ENCODE results near the gene GRIN2A.

GRIN2A gene

DNA sequence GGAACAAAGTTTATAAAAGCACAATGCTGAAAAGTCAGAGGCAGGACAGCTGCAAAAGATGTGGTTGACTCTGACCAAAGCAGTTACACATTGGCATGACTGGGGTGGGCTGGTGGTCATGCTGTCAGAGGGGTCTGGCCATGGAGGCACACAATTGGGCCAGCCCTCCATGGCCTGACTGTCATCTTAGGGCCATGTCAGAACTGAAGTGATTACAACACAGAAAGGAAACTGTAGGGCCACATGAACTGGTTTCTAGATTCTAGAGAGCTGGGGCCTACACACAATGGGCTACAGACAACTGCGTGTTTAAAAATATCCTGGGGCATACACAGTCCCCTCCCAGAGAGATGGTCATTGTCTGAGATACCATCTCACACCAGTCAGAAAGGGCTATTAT is 380.6 kb downstream of the GRIN2A start:
- no peak for DNase-seq

DNA sequence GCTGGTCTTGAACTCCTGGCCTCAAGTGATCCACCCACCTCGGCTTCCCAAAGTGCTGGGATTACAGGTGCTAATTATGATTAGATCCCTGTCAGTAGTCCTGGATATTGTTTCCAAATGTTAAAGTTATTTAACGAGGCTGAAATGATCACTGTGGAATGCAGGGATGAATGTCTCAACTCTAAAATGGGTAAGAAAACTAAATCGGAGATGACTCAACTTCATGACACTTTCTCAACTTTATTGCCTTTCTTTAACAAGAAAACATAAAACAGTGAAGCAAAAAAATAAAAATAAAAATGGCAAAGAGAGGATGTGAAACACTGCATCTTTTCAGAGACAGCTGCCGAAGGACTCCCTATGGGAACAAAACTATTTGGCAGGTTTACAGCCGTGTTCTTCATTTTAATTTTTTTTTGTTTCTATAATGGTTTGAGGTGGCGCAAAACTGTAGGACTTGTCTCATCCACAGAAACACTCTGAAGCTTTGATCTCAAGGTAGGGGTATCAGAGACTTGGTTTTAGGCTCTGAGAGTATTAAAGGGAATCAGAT is 382.0 kb downstream of the GRIN2A start:
- DNase-seq, result no peak

DNA sequence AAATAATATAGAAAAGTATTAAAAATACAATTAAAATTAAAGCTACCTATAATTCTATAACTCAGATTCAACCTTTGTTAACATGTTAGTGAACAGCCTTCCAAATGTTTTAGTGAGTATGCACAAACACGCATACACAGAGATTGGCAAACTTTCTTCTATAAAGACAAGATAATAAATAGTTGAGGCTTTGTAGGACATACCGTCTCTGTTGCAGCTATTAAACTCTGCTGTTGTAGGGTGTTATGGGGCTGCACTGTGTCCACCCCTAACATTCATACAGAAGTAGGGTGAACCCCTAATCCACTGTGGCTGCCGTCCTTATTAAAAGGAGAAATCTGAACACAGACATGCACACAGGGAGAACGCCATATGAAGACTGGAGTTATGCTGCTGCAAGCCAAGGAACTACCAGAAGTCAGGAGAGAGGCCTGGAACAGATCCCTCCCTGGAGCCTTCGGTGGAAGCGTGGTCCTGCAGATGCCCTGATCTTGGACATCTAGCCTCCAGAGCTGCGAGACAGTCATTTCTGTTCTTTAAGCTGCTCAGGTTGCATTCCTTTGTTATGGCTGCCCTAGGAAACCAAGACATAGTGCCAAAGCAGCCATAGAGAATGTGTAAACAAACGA is 383.2 kb downstream of the GRIN2A start:
- DNase-seq, result no peak

DNA sequence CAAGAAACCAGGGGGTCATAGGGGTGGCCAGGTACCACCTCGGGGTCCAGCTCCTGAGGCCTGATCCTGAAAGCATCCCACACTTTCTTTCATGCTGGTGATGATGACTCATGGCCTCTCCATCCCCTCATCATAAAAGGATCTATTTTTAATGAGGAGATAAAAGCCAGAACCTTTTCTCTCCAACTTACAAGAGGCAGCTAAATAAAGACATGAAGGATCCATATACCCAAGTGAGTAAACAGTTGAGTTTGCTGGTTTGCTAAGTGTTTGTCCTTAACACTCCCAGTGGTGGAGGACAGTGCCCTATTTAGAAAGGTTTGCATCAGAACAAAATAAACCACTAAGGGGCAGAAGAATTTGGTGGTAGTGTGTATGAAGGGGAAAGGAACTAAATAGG is 383.8 kb downstream of the GRIN2A start:
- no peak for DNase-seq

DNA sequence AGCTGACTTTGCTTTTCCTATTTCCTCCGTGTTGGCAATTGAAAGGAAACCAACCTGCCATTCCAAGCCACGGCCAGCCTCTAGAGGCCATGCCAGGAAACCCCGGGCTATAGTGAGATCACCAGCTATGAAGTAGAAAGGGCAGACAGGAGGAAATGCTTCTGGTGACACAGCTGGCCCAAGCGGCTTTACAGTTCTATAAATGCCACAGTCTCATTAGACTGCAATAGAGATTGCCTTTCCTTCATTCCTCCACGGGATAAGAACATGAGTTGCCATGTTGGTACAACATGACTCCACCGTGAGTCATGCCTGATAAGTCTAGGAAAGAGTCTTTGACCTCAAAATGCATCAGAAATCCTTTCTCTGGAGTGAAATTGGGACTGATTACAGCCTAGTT is 384.9 kb downstream of the GRIN2A start:
- no peak for DNase-seq

DNA sequence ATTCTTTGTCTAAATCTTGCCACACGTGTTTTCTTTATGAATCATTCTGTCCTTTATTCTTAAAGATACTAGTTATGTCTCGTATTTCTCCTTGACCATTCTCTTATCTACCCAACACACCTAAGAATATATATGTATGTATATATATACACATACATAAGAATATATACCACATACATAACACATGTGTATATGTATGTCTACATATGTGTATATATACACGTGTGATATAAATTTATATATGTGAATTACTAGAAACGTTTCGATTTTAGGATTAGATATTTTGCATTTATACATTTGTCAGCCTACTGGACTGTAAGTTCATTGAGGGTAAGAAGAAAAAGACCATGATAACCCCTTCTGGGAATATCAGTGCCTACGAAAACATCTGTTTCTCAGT is 388.6 kb downstream of the GRIN2A start:
- DNase-seq, result no peak

DNA sequence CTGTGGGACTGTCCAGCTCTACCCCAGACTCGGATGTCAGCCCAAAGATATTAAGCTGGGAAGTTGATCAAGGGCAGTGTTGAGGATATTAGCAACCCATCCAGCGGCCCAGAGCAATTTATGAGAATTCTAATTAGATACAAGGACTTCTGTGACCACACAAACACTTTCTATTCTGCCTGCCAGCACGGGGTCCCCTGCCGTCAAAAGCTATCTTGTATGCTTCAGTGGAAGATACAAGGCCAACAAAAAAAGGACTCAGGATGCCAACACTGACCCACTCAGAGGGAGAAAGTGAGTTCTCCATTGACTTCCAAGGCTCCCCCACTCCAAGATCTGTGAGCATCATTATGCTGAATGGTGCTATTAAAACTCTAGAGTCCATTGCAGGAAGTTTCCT is 390.7 kb downstream of the GRIN2A start:
- no peak for DNase-seq

DNA sequence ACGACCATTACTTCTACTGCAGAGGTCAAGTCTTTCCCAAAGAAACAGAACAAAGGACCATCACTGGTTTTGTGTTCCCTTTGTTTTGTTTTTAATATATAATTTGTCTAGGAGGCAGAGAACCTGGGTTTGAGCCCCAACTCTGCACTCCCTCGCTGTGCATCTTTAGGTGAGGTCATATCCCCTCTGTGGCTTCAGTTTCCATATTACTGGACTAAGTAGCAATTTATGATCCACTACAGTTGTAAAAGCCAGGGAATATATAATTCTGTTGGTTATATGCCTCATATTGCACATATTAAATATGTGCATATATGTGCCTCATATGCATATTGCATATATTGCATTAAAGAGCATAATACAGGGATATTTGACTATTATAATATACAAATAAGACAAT is 392.0 kb downstream of the GRIN2A start:
- DNase-seq, result no peak

DNA sequence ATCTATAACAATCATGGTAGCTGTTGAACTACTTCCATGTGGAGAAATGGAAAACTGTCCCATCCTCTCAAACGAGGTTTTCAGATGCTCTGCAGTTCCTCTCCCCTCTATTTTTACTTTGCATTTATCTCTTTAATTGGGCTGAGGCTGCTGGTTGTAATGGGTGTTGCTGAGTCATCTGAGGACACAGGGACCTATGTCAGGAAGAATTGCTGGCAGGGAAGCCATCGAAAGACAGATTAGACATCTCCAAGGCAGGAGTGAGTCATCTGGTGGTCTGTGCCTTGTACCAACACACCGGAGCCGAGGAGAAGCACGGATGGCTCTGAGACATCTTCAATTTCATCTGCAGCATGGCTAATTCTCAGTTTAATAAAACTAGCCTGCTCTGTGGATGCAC is 394.5 kb downstream of the GRIN2A start:
- DNase-seq, result no peak

DNA sequence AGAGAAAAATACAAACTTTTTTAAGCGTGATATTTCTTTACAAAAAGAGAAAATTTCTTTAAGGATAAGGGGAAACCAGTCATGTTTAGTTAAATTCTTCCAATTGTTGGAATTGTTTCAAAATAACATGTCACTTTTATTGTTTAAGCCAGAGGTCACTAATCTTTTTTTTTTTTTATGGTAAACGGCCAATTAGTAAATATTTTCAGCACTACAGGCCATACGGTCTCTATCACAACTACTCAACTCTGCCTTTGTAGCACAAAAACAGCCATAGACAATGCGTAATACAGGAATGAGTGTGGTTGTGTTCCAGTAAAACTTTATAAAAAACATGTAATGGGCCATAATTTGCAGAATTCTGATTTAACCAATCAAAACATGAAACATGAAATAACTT is 401.4 kb downstream of the GRIN2A start:
- no peak for DNase-seq

DNA sequence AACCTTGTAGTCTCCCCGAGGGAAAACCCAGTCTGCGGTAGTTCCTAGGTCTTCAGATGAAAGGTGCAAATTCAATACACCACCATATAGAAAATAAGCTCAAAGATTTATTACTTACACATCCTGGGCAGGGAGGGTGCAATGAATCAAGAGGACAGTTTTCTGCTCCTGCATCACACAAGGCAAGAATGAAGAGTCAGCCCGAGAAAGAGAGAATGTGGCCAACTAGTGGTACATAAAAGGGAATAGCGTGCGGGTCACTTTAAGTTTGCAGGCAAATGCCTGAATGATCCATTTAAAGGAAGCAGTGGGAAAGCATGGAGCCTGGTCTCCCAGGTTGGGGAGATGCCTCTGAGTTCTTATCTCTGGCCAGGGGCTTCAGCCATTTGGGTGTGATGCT is 403.4 kb downstream of the GRIN2A start:
- no peak for DNase-seq

DNA sequence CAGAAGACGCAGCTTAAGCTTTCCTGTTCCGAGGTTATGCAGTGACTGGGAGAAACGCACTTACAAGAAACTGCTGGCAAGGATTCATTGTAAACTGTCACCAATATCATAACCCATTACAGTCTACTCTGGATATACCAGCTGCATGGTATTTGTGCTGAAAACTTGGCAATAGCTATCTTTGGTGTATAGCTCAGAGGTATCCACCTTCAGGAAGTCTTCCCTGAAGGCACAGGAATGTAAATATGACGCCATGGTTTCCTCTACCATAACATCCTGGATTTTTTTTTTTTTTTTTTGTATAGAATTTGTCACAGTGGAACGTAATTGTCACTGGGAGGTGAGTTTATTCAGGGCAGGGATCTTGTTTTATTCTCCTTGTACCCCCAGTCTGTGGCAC is 406.2 kb downstream of the GRIN2A start:
- no peak for DNase-seq

DNA sequence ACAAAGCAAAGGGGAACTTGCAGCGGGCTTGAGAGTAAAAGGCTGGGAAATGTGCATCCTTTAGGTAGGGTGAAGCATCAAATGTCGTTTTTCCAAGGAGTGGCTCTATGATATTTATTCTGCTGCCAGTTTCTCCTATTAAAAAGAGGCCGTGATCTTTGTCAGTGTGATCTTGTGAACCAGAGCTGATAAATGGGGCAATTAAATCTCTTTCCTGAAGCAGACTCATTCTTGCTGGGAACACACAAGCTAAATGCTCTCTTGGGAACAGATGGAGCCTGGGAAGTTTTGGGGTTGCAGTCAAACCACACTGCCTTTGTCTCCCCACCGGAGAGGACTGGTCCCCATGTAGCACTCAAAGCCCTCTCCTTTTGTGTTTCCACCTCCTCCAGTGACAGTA is 408.9 kb downstream of the GRIN2A start:
- DNase-seq, result no peak

DNA sequence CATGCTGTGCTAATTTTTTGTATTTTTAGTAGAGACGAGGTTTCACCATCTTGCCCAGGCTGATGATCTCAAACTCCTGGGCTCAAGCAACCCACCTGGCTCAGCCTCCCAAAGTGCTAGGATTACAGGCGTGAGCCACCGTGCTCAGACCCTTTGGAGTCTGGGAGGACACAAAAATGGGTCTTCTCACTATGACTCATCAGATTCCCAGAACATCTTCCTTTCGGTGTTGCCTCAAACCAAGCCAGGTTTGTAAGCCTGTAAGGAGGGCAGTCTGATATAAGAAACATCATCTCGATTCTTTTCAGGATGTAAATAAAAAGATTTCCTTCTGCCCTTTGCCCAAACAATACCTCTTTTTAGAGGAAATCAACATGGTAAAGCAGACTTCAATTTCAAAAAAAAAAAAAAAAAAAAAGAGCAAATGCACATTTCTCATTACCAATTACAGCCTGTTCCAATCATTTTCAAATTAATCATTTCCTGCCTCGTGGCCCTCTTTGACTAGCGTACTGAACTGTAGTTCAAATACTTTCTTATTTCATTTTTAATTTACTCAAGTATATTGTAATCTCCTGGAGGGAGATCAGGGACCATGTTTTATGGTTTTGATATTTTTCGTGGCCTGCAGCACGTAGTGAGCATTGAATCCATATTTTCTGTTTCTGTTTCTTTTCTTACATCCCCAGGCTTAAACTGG is 409.6 kb downstream of the GRIN2A start:
- no peak for DNase-seq

DNA sequence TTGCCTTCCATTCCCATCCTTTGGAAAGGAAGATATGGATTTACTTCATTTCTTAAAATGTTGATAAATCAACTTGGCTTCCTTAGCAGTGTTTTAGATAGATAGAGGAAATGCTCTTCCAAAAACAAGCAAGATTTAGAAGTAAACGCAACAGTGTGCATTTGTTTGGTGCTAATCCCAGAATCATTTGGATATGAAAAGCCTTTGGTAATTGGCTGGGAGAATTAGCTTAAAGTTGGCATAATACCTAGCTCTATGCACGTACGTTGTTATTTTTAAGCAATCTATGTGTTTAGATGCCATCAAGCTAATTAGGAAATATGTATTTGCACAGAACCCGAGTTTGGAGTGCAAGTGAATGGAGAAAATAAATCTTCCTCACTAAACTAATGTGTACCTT is 415.3 kb downstream of the GRIN2A start:
- DNase-seq, result no peak

DNA sequence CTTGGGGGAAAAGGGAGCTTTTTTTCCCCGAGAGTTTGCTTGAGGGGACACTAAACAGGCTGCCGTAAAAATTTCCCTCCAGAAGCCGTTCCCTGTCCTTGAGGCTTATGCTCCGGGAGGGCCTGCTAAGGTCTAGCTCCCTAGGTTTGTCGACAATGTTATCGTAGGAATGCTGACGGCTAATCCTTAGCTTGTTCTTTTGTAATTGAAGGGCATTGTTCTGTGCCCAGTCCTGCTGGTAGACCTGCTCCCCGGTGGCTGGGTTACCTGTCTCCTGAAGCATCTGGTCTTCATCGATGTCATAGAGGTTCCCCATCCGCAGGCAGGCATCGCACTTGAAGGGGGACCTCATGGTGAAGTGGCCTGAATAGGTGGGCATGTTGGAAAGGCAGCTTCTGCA is 418.7 kb downstream of the GRIN2A start:
- DNase-seq, result no peak

DNA sequence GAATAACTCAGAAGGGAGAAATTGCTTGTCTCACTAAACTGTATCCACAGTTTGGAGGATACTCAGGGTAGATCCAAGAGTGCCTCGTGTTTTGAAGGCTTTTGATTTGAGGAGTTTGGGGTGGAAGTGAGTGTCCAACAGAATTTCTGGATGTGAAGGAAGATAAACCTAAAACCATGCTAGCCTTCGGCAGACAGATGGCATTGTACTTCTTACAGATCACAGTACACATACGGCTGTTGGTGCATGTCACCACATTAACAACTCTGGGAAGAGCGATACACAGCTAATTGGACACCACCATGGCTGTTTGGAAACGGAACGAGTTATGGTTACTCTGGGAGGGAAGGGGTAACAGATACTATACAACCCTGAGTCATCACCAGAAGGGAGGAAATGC is 420.4 kb downstream of the GRIN2A start:
- no peak for DNase-seq

DNA sequence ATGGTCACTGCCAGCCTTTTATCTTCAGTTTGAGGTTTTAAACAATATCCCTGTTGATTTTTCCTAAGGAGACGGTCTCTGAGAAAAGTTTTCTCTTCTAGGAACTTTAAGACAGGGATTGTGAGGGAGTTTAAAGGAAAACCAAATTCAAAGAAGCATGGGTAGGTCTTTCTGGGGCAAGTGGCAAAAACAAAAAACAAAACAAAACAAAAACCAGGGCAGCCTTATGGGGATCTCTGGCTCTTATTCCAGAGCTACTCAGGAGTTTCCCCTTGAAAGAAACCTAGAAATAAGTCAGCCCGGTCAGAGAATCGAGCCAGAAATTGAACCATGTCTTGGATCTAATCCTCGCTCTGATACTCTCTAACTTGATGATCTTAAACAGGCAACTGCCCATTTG is 424.5 kb downstream of the GRIN2A start:
- DNase-seq, result no peak

DNA sequence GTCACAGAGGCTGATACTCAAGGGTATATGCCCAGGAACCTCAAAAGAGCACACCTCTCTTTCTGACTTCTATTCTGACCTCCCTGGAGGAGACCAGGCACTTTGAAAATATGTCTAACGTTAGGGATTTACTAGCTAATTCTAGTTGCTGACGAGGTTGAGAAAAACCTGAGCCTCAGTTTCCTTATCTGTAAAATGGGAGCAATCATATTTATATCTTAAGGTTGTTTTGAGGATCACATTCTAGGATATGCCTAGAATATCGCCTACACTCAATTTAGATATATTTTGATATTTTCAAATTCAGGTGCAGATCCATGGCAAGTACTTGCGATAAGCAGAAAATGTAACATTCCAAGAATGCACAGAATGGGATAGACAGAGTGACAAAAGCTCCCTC is 425.8 kb downstream of the GRIN2A start:
- no peak for DNase-seq

DNA sequence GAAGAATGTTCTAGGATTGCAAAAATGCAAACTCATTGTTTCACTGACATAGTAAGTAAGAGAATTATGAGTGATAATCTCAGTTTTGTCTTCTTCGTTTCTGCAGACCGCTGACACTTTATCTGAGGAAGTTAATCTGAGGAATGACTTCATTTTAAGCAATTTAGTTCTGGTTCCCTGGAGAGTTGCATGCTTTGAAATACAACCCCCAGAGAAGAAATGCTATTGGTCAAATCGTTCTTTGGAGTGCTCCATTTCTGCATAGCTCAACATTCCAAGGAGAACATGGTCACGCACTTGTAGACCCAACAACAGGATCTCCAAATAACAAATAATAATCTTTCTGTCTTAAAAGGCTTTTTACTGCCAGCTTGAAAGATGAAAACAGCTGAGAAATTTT is 427.1 kb downstream of the GRIN2A start:
- DNase-seq, result no peak

DNA sequence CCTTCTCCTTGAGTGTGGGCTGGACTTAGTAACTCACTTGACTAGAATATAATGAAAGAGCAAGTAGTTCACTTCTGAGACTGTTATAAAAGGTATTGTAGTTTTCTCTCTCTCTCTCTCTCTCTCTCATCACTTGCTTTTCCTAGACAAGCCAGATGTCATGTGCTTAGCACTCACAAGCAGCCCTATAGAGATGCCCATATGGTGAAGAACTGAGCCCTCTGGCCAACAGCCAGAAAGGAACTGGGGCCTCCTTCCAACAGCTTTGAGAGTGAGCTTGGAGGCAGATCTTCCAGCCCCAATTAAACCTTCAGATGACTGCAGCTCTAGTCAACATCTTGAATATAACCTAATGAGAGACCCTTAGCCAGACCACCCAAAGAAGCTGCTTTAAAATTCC is 440.5 kb downstream of the GRIN2A start:
- no peak for DNase-seq

DNA sequence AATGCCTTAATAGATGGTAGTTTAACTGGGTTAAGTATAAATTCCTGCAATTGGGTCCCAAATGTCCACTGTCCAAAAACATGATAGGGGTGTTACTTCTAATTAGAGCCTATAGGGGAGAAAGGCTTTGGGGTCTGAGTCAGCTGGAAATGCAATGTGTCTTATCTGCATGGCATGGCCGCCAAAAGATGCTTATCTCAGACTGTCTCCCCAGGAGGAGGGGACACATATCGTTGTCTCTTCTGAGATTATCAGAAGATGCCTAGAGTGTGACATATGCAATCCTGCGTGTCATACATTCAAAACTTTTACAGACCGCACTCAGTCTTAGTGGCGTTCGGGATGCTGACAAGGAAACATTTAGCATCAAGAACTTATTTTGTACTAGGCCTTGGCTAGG is 442.9 kb downstream of the GRIN2A start:
- DNase-seq, result no peak

DNA sequence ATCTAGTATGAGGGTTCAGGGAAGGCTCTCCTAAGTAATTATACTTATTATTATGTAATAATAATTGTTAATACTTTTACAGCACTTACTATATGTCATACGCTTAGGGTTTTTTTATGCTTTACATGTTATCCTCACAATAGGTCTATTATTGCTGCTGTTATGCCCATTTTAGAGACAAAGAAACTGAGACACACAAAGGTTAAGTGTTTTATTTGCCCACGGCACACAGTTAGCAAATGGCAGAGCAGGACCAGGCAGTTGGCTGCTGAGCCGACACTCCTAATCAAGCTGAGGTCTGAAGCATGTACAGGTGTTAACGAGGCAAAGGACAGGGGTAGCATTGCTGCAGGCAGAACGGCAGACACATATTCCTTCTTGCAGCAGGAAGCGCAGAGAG is 443.5 kb downstream of the GRIN2A start:
- no peak for DNase-seq

DNA sequence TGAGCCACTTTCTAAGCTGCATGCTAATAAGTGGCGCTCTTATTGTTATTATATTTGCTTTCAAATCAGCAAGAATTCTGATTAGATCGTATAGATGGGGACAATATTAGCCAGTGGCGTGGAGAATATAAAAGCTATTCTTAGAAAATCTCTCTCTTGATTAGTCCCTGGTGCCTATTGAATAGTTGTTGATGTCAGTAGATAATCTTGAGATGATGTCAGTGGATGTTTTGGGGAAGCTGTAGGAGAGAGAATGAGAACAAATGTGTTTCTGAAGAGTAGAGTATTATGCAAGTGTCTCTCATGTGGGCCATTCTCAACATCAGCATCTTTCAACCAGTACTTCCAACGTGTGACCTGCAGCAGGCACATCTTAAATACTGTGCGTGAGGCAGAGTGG is 445.7 kb downstream of the GRIN2A start:
- no peak for DNase-seq

DNA sequence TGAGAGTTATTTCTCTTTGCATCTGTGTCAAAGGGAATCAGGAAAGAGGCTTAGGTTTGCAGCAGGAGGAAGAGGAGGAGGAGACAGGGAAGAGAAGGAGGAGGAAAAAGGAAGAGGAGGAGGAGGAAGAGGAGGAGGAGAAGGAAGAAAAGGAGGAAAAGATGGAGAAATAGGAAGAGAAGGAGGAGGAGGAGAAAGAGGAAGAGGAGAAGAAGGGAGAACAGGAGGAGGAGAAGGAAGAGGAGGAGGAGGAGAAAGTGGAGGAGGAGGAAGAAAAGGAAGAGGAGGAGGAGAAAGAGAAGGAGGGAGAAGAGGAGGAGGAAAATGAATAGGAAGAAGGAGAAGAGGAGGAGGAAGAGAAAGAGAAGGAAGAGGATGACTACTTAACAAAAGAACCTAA is 459.1 kb downstream of the GRIN2A start:
- DNase-seq, result no peak
